ENCODE results near the gene UBL5.
"Not testable (repeated sequence)": the region's sequence is repeated elsewhere in the genome, so short reads cannot be mapped to it uniquely, and the experiment has no call there.

The UBL5 gene

GRCh38 chr19:9818175-9818733 is 9.5 kb upstream of the UBL5 start:
- no peak for DNase-seq

GRCh38 chr19:9818734-9819595 is 8.8 kb upstream of the UBL5 start, which contains the start of gene FBXL12:
Gene FBXL12 (minus strand): TSS chr19:9819079. CDS start chr19:9818813, 266 bp downstream.
- peak; percentile 98 for DNase-seq

GRCh38 chr19:9819596-9819909 is 8.2 kb upstream of the UBL5 start:
- DNase-seq = no peak

- not testable (repeated sequence) for DNase-seq
These were observed 7.7 kb upstream of the UBL5 start for GRCh38 chr19:9820034-9820433.

GRCh38 chr19:9823816-9824215 is 3.9 kb upstream of the UBL5 start:
- no peak for DNase-seq

- no peak for DNase-seq
These were observed 889 bp downstream of the UBL5 start for GRCh38 chr19:9828551-9829063.

- no peak for DNase-seq
These were observed 6.6 kb downstream of the UBL5 start for GRCh38 chr19:9834307-9834725.

GRCh38 chr19:9834726-9835506 is 7.2 kb downstream of the UBL5 start, which contains the start of gene PIN1:
Gene PIN1 (plus strand): TSS chr19:9835318. CDS start chr19:9835345, 27 bp downstream.
- peak; percentile 98 for DNase-seq

- DNase-seq = peak; percentile 28
These were observed 7.8 kb downstream of the UBL5 start for GRCh38 chr19:9835507-9835949.

- DNase-seq = peak; percentile 21
These were observed 8.3 kb downstream of the UBL5 start for GRCh38 chr19:9836021-9836420.

GRCh38 chr19:9838324-9838723 is 10.6 kb downstream of the UBL5 start:
- DNase-seq = no peak

GRCh38 chr19:9839415-9839814 is 11.7 kb downstream of the UBL5 start:
- DNase-seq = no peak

- DNase-seq = no peak
These were observed 15.3 kb downstream of the UBL5 start for GRCh38 chr19:9842834-9843625.

GRCh38 chr19:9843626-9844273 is 16.0 kb downstream of the UBL5 start:
- not testable (repeated sequence) for DNase-seq

GRCh38 chr19:9847087-9847671 is 19.5 kb downstream of the UBL5 start:
- DNase-seq = peak; percentile 45

- DNase-seq = peak; percentile 27
These were observed 20.3 kb downstream of the UBL5 start for GRCh38 chr19:9848060-9848459.

GRCh38 chr19:9848762-9849161 is 21.0 kb downstream of the UBL5 start:
- DNase-seq = no peak

- no peak for DNase-seq
These were observed 22.1 kb downstream of the UBL5 start for GRCh38 chr19:9849791-9850190.

- DNase-seq = no peak
These were observed 22.7 kb downstream of the UBL5 start for GRCh38 chr19:9850235-9850959.

GRCh38 chr19:9854282-9854846 is 26.6 kb downstream of the UBL5 start:
- no peak for DNase-seq
